Uterus (tissue), 4 donors: ENCODE data around the gene MFAP1. TPM values are rescaled to one million over a fixed set of nuclear protein-coding genes. Genes with fewer than 3 reads are reported as not detected.
"Not testable (repeated sequence)": the region's sequence is repeated elsewhere in the genome, so short reads cannot be mapped to it uniquely, and the experiment has no call there.

Source experiments
- DNase-seq, 2 donors: peaks; one replicate each; pipeline ENCODE4 v3.0.0-alpha.2; 2019 to 2020
- H3K27ac ChIP-seq, 2 donors: fragments of 200-600 bp; sonication (generic); 1 replicate in 1 of 2; 2 replicates in 1 of 2; pipeline ENCODE4 v1.5.1; 2016 to 2018
- H3K27me3 ChIP-seq, 2 donors: fragments of 200-600 bp; sonication (generic); one replicate each; pipeline ENCODE4 v1.5.1; 2018 to 2019; ENCODE audit warnings: control low read depth in 1 of 2
- H3K36me3 ChIP-seq, 2 donors: fragments of 200-600 bp; sonication (generic); one replicate each; pipeline ENCODE4 v1.5.1; 2019; ENCODE audit warnings: control low read depth in 1 of 2
- H3K4me1 ChIP-seq, 2 donors: fragments of 200-600 bp; sonication (generic); one replicate each; pipeline ENCODE4 v1.5.1; 2018 to 2019; ENCODE audit warnings: control low read depth in 1 of 2
- H3K4me3 ChIP-seq, 2 donors: fragments of 200-600 bp; sonication (generic); 1 replicate in 1 of 2; 2 replicates in 1 of 2; pipeline ENCODE4 v1.5.1; 2018 to 2019; ENCODE audit warnings: mild to moderate bottlenecking in 1 of 2
- H3K9me3 ChIP-seq, 2 donors: fragments of 200-600 bp; sonication (generic); one replicate each; pipeline ENCODE4 v1.5.1; 2019; ENCODE audit warnings: control low read depth in 1 of 2
- POLR2A ChIP-seq, 2 donors: fragments of 450-650 bp; IDR thresholded peaks; one replicate each; pipeline ENCODE4 v1.6.1; 2016; ENCODE audit warnings: antibody characterized with exemption in 2 of 2, mild to moderate bottlenecking in 1 of 2, moderate library complexity in 1 of 2
- intact Hi-C: fragments of 100-400 bp; cut with DNase I; formaldehyde crosslinking; loops from one replicate; pipeline ENCODE4 v1.15.1; 2023; ENCODE audit warnings: low total_unique reads
- total RNA-seq, 4 donors: library from RNA; depleted of rRNA in 3 of 4; stranded (reverse); fragments of >200 nt in 3 of 4; gene quantifications; one replicate each; pipeline versions ENCODE4 v1.1.0 to v1.2.4, GENCODE V29; 2014 to 2023
- TF ChIP-seq, protein P1 (sequence below), 4 experiments: fragments of 200-600 bp in 2 of 4; fragments of 450-650 bp in 2 of 4; sonication (generic) in 2 of 4; IDR thresholded peaks; one replicate each; pipeline ENCODE4 v1.5.1; 2016 to 2019; ENCODE audit warnings: antibody characterized with exemption in 4 of 4, mild to moderate bottlenecking in 2 of 4, moderate library complexity in 1 of 4
- donor health status: DM: yes; HTN: yes; CAD: no.

Gene MFAP1
- total RNA-seq, 4 donors from 2014 or later: 9.5 to 26.3 (median 15.1) TPM

- intact Hi-C loops: no loop called here
- H3K4me1 ChIP-seq: no peaks in the 10 kb centered on the region
- no peaks in the 10 kb centered on the region for H3K27me3 ChIP-seq
- no peaks in the 10 kb centered on the region for H3K36me3 ChIP-seq
- no peak for DNase-seq
- TF ChIP-seq POLR2A (IDR thresholded peaks at IDR 0.05): no peak
- TF ChIP-seq, protein P1, sequence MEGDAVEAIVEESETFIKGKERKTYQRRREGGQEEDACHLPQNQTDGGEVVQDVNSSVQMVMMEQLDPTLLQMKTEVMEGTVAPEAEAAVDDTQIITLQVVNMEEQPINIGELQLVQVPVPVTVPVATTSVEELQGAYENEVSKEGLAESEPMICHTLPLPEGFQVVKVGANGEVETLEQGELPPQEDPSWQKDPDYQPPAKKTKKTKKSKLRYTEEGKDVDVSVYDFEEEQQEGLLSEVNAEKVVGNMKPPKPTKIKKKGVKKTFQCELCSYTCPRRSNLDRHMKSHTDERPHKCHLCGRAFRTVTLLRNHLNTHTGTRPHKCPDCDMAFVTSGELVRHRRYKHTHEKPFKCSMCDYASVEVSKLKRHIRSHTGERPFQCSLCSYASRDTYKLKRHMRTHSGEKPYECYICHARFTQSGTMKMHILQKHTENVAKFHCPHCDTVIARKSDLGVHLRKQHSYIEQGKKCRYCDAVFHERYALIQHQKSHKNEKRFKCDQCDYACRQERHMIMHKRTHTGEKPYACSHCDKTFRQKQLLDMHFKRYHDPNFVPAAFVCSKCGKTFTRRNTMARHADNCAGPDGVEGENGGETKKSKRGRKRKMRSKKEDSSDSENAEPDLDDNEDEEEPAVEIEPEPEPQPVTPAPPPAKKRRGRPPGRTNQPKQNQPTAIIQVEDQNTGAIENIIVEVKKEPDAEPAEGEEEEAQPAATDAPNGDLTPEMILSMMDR (IDR thresholded peaks at IDR 0.05): no peak
- H3K27ac ChIP-seq: no peak overlapping the region
- no peak overlapping the region for H3K4me3 ChIP-seq
- H3K9me3 ChIP-seq: no peaks in the 10 kb centered on the region
These were observed 16.0 kb downstream of the MFAP1 start for GRCh38 chr15:43808435-43808950.

GRCh38 chr15:43802676-43803075 lies 21.8 kb downstream of the MFAP1 start:
- H3K4me3 ChIP-seq, H3K9me3 ChIP-seq, H3K27me3 ChIP-seq, DNase-seq, H3K4me1 ChIP-seq, intact Hi-C loops, H3K27ac ChIP-seq, H3K36me3 ChIP-seq: not testable (repeated sequence)

DNA sequence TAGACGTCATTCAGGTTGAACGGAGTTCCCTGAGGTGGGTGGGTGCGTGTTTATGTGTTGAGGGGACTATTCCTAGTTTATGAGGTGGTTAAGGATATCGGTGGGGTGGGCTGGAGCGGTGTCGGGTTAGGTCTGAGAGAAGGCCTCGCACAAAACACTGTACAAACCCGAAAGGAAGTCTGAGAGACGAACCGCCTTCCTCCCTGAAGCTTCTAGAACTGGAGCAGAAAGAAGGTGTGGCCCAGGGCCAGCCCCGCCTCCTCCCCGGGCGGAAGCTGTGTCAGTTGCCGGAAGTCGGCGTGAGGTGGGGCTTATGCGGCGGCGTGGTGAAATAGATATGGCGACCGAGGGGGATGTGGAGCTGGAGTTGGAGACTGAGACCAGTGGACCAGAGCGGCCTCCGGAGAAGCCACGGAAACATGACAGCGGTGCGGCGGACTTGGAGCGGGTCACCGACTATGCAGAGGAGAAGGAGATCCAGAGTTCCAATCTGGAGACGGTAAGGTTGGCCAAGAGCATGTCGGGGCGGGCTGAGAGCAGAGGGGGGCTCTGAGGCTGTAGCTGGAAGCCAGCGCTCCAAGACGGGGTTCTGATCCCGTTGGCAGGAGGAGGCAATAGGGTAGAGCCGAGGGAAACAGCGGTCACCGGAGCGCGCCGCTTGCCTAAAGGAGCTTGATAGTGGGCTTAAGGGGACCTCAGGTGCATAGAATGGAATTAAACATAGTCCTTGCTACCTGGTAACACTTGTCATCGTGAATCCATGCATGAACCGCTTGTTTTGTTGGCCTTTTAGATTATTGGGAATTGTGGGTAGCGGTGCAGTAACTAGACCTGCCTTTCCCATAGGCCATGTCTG lies 24.0 kb downstream of the MFAP1 start, which contains the start of gene HYPK:
Gene HYPK, plus strand, starts transcription at position 314 of the 856 bp plus-strand sequence. Its CDS starts 24 bp downstream, at position 338.
- Histone ChIP-seq H3K4me1 (peaks cover 0 to 5% of the 10 kb centered on the region in 2 donors), H3K36me3 (no peaks in the 10 kb centered on the region), H3K27ac (peak within 1 kb of the TSS; percentile 88 to 97), H3K27me3 (no peaks in the 10 kb centered on the region), H3K4me3 (peak within 1 kb of the TSS; percentile 85 to 93), H3K9me3 (no peaks in the 10 kb centered on the region)
- intact Hi-C loops: no loop called here
- TF ChIP-seq POLR2A (IDR thresholded peaks at IDR 0.05): peak; percentile 63 to 71
- TF ChIP-seq, protein P1 (IDR thresholded peaks at IDR 0.05): peak in 1 of 4 experiments; percentile 6
- peak; percentile 93 for DNase-seq

DNA sequence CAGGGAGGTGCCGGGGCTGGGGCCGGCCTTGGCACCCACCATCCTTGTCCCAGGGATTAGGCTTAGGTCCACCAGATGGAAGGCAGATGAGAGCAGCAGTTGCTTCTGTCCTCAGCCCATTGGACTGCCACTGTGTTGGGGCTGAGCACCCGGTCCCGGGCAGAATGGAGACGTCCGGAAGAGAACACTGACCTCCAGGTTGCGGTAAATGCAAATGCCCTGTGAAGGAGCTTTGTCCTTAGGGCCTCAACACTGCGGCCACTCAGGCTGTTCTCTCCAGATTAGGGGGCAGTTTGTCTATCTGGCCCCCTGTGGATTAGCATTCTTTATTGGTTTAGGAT lies 24.6 kb downstream of the MFAP1 start, which contains the start of gene SERINC4:
Gene SERINC4, minus strand, starts transcription at position 276 of the 341 bp plus-strand sequence. Its CDS starts 234 bp downstream, at position 42.
- H3K27me3 ChIP-seq: no peaks in the 10 kb centered on the region
- peak within 1 kb of the TSS; percentile 88 to 97 for H3K27ac ChIP-seq
- no peak for TF ChIP-seq POLR2A (IDR thresholded peaks at IDR 0.05)
- TF ChIP-seq, protein P1 (IDR thresholded peaks at IDR 0.05): no peak
- H3K9me3 ChIP-seq: no peaks in the 10 kb centered on the region
- peak within 1 kb of the TSS; percentile 85 to 93 for H3K4me3 ChIP-seq
- peaks cover 0 to 9% of the 10 kb centered on the region in 2 donors for H3K4me1 ChIP-seq
- no peak for DNase-seq
- intact Hi-C loops: no loop called here
- no peaks in the 10 kb centered on the region for H3K36me3 ChIP-seq

DNA sequence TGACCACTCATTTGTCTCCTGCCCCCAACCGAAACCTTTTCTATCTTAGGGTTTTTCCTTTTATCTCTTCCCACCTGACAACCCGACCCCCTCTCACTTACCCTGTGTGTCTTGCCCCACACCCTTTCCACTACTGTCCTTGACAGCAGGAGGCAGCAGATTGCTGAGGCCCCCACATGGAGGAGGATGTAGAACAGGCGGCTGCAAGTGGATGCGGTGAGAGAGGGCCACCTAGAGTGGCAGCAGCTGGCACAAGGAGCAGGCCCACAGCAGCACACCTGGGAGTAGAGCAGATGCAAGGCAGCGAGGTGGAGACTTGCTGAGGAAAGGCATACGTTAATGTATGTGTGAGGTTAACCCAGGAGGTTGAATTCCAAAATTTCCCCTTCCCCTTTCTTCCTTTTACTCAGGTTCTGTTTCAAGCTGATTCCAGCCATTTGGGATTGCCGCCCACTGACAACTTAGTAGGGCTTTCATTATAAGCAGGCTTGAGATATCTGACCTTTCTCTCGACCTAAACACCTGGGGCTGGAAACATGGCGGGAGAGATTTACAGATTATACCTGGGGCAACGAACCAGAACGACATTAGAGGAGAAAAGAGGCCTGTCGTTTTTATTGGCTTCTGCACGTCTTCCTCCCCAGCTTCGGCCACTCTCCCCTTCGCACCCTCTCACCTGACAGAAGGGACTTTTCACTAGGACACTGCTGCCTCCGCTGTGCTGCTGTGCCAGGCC lies 25.1 kb downstream of the MFAP1 start:
- intact Hi-C loops: no loop called here
- Histone ChIP-seq H3K4me1 (peaks cover 0 to 12% of the 10 kb centered on the region in 2 donors), H3K9me3 (no peaks in the 10 kb centered on the region), H3K27me3 (no peaks in the 10 kb centered on the region), H3K4me3 (no peak overlapping the region), H3K27ac (peak overlapping the region; percentile 88 to 97), H3K36me3 (no peaks in the 10 kb centered on the region)
- TF ChIP-seq POLR2A (IDR thresholded peaks at IDR 0.05): no peak
- TF ChIP-seq, protein P1 (IDR thresholded peaks at IDR 0.05): no peak
- DNase-seq: no peak
